GM18511 (cell line): Measurements from ENCODE around the gene ZFR2.
"Not testable (repeated sequence)": the region's sequence is repeated elsewhere in the genome, so short reads cannot be mapped to it uniquely, and the experiment has no call there.

Experiments used
- ATAC-seq: cut with Tn5 transposase; IDR thresholded peaks from one replicate; pipeline ENCODE4 v1.9.1; 2021; ENCODE audit warnings: mild to moderate bottlenecking, moderate library complexity; ENCODE audit not compliant: unreplicated experiment

Gene ZFR2

GRCh38 chr19:3774621-3775373, 94.0 kb downstream of the ZFR2 start:
- no peak for ATAC-seq

GRCh38 chr19:3773814-3774515, 94.9 kb downstream of the ZFR2 start:
- ATAC-seq, result no peak

DNA sequence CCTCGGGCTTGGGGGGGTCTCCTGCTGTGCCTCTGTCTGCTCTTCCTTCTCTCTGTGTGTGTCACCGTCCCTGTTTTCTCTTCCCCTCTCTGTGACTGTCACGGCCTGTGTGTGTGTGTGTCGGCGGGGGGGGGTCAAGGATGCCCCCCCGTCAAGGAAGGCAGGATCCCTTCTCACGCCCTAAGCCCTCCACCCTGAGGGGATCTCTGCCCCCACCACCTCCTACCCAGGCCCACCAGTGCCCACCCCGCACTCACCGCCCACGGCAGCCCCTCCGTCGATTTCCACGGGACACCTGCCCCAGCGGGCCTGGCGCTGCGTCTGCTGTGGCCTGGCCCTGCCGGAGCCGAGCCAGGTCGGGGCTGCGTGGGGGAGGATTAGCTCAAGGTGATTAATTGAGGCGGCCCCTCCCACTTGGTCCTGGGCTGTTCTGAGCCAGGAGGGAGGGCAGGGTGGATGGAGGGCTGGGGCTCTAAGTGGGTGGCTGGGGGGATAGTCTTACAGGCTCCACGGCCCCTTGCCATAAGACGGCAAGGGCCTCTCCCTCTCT, 96.9 kb downstream of the ZFR2 start, which contains the start of gene RAX2:
Gene RAX2 (minus strand): TSS at position 323 of the 550 bp plus-strand sequence. CDS start 486 bp downstream, outside the sequence.
- ATAC-seq, result no peak

GRCh38 chr19:3771000-3771905, 97.6 kb downstream of the ZFR2 start:
- ATAC-seq, result no peak

GRCh38 chr19:3770136-3770999, 98.5 kb downstream of the ZFR2 start:
- no peak for ATAC-seq

DNA sequence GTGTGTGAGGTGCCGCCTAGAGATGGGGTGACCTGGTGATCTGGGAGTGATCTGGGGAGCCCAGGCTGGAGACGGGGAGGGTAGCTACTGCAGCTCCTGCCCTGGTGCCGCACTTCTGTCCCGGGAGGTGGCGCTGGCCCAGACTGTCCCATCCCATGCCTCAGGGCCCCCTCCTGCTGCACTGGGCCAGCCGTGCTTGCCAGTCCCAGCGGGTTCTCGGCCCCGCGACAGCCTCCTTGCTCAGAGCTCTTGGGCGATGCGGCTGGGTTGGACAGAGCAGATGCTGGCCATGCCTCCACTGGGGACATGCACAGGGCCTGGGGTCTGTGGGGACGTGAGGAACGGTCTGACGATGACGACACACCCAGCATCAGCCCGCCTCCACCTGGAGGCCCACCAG, 99.3 kb downstream of the ZFR2 start:
- no peak for ATAC-seq

DNA sequence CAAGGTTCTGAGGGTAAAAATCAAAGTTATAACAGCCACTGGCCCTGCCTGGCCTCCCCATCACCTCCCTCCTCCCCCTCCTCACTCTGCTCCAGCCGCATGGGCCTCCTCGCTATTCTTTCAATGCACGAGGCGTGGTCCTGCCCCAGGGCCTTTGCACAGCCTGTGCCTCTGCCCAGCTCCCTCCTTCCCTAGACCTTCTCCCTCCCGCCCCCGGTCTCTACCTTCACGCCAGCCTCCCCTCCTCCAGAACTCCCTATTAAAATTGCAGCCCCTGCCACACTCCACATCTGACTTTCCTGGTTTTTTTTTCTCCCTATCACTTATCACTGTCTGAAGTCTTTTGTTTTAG, 100.1 kb downstream of the ZFR2 start:
- ATAC-seq, result no peak

DNA sequence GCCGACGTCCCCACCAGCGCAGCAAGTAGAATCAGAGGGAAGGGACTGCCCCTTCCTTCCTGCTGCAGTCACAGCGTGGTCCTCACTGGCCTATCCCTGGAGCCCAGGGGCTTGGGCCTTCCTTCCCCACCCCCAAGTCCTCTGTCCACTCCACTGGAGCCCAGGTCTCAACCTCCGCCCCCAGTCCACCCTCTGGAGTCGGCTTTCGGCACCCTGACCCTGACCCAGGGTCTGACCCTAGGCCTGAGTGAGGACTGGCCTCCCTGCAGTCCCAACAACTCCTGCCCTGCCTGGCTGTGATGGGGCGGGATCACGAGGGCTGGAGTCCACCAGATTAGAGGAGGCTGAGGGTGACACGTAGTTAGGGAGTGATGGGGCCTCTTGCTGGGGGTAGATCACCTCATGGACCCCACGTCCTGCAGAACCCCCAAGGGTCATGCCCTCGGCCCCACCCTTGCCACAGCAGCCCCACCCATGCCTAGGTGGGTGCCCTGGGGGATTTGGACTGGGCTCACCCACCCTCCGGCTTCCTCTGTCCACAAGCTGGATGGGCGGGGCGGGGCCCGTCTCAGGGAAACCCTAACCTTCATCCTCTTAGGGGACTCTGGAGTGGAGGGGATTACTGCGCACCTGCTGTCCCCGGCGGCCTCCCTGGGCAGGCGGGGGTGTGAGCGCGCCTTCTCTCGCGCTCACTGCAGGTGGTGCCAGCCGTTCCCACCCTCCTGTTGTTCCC, 100.7 kb downstream of the ZFR2 start:
- ATAC-seq, result no peak

DNA sequence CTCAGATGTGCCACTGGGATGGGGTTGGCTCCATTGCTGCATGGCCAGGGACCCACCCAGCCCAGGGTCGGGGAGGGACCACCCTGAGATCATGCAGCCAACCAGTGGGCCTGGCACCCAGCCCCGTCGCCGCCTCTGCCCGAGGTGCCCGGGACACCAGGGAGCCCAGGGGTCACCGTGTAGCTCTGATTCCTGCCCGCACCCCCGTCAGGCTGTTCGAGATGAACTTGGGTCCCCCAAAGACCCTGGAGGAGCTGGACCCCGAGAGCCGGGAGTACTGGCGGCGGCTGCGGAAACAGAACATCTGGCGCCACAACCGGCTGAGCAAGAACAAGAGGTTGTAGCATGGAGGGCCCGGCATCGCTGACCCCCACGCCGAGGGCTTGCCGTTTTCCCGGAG, 101.8 kb downstream of the ZFR2 start:
- ATAC-seq, result no peak

- ATAC-seq, result no peak
These were observed 102.3 kb downstream of the ZFR2 start for GRCh38 chr19:3766520-3766919.

GRCh38 chr19:3765757-3766156, 103.1 kb downstream of the ZFR2 start:
- ATAC-seq, result not testable (repeated sequence)

DNA sequence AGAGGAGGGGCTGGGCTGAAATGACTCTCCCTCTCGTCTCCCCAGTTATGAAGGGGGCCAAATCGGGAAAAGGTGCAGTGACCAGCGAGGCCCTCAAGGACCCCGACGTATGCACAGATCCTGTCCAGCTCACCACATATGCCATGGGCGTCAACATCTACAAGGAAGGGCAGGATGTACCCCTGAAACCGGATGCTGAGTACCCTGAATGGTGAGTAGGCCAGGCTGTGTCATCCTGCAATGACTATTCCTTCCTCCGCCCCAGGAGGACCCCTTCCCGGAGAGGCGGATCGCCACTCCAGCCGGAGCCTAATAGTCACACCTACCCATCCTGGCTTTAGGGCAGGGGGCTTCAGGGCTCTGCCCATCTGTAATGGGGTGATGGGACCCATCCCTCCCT, 103.7 kb downstream of the ZFR2 start:
- ATAC-seq, result no peak

- ATAC-seq, result peak; percentile 77
These were observed 106.1 kb downstream of the ZFR2 start, which contains the start of gene MRPL54 for GRCh38 chr19:3762501-3763459. TSS of gene MRPL54 (plus strand) at chr19:3762682. CDS start at chr19:3762701, 19 bp downstream.

- no peak for ATAC-seq
These were observed 106.7 kb downstream of the ZFR2 start for GRCh38 chr19:3762130-3762473.

DNA sequence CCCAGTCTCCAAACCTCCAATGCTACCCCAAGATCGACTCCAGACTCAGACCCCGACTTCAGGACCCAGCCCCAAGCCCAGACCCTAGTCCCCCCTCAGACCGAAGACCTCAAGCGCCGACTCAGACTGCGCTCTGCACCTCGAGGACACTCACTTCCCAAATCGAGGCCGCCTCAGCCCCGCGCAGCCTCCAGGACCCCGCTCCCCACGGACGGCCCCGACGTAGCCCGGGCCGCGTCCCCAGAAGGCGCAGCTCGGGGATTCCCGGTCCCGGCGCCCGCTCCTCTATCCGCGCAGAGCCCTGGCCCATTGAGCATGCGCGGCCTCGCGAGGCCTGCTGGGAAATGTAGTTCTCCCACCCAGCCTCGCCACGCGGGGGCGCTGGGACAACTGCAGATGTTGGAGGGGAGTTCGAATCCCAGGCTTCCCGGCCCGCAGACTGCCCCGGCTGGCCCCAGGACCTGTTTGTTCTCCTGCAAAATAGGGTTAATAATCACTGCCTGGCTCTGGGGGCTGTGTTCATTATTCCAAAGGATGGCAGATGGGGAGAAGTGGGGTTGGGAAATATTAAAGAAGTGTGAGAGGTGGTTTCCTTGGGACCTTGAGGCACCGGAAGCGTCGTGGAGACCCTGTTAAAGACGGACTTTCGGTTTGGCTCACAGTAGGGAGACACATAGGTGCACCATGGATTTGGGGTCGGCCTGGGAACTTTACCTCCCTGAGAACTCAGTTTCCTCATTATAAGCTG, 107.3 kb downstream of the ZFR2 start, which contains the start of gene APBA3:
Gene APBA3 (minus strand): TSS at position 311 of the 748 bp plus-strand sequence. CDS start 1,428 bp downstream, outside the sequence.
- peak; percentile 43 for ATAC-seq

GRCh38 chr19:3760871-3761361, 107.9 kb downstream of the ZFR2 start:
- no peak for ATAC-seq
